Raji (cell line): ENCODE data around the gene C19orf67.

Experiments used
- POLR2A ChIP-seq: IDR thresholded peaks from 2 replicates; pipeline ENCODE4 v1.6.1; 2011; ENCODE audit warnings: low read depth, low read length, control low read depth; ENCODE audit not compliant: insufficient read depth

The C19orf67 gene

DNA sequence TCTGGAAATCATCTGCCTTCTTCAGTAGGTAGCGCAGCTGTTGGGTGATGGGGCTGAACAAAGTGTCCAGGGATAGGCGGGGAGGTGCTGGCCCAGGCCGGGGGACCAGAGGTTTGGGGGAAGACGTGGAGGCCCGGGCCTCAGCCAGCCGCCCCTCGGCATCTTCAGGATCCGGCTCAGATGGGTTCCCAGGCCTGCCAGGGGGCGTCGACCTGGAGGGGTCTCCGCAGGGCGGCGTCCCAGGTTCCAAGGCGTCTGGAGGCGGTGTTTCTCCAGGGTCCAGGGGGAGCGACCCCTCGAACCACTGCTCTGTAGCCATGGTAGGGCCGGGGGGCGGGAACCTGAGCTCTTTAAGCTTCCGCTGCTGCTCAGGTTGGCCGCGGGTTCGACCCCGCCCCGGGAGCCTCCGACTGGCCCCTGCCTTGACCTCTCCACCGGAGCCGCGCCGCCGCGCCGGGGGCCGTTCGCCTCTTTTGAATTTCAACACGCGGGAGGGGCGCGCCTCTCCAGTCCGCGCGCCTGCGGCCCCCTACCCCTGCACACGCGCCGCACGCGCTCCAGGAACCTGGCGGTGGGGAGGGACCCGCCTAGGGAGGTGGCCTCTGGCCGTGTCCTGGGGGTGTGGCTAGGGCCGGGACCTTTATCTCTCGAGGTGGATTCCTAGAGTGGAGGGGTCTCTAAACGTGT lies at the start of gene C19orf67:
Gene C19orf67, minus strand, starts transcription at position 475 of the 687 bp plus-strand sequence. Its CDS starts 156 bp downstream, at position 319.
- TF ChIP-seq POLR2A = no peak

DNA sequence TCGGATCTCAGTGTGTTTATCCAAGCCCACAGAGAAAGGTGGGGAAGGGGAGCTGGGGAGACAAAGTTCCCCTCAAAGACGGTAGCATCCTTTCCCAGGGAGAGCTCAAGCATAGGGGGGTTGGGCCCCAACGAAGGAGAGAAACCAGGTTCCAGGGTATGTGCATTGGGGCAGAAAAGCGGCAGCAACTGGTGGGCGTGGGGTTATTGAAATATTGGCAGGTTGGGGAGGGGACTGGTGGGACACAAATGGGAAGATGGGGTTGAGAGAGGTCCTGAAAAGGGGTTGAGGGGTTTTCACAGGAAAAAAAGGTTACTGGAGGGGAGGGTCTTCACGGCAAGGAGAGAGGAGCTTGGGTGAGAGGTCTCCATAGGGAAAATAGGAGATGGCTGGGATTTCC lies 49.8 kb upstream of the C19orf67 start:
- no peak for TF ChIP-seq POLR2A

DNA sequence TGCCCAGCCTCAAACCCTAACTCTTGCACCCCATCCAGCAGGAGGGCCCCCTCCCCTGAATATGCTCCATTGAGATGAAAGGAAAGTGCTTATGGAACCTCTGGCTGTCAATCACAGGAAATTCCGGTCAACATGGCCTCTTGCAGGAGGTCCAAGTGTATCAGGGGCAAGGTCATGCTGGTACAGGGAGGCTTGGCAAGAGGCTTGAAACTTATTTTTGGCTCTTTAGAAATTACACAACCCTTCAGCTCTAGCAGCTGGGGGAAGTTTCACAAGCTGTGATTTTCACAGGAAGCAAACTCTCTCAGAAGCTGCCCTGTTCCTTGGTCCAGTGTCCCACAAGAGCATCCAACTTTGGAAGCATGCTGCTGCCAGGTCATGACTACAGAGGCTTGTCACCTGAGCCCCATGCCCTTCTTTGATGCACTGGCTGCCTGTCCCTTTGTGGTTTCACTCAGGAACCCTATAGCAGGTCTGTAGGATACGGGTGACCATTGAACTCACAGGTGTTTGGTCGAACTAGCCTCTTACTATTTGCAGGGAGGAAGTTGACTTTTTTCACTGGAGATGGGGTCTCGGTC lies 42.4 kb upstream of the C19orf67 start:
- TF ChIP-seq POLR2A = no peak

DNA sequence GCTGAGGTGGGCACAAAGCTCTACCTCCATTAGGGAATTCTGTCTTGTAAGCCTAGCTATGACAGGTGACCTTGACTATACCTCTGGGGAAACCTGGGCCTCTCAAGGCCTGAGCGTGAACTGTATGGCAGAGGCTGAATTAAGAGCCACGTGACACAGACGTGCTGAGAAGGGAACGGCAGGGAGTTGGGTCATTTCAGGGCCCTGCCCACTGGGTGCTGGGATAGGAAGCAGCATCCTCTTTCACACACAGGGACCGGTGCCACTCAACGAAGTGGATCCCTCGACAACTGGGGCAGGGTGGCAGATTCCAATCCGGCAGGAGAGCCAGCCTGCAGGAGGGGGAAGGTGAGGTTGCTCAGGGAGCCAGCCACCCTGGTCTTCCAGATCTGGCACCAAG lies 41.6 kb upstream of the C19orf67 start:
- no peak for TF ChIP-seq POLR2A

GRCh38 chr19:14122924-14123323 lies 37.3 kb upstream of the C19orf67 start:
- no peak for TF ChIP-seq POLR2A

DNA sequence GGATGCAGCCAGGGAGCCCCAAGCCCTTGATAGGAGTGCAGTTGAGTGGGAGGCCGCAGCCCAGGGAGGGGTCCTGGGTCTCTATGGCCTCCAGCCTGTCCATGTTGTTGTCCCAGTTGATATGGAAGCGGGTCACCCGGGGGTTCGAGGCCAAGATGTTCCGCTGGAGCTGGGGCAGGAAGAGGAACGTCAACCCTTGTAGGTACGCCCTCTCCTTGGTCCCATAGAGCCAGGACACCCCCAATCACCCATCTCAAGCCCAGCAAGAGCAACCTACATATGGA lies 34.9 kb upstream of the C19orf67 start:
- TF ChIP-seq POLR2A = no peak

DNA sequence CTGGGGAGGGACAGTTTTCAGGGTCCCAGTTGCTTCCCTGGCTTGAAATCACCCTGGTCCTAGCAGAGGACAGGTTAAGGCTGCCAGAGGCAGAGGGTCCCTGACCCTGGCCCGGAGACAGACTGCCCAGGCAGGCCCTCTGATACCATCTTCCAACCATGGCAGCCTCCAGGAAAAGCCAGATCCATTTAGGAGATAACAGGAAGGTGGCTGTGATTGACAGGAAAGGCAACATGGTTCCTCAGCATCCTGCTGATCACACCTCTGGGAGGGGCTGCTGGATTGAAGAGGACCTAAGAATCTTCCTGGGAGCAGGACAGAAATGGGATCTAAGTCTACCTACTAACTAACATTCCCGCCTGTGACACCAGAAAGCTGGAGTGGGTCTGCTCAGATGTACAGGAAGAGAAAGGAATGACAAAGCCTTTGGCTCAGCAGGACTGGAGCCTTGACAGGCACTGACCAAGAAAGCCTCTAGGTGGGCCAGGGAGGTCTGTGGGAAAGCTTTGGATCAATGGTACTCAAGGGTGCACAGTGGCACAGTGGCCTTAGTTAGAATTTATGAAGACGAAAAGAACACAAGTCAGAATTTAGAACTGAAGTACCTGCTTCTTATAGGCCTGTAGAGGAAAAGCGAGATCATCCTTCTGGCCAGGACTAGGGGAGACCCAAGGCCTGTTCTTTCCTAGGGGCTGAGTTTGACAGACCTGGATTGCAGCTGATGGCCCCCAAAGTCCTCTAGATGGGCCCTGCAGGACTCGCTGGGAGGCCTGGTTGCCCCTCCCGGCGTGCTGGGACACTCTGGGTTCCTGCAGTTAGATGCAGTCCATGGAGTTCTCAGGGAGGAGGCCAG lies 34.3 kb upstream of the C19orf67 start:
- TF ChIP-seq POLR2A = no peak

GRCh38 chr19:14119146-14119545 lies 33.6 kb upstream of the C19orf67 start:
- no peak for TF ChIP-seq POLR2A

DNA sequence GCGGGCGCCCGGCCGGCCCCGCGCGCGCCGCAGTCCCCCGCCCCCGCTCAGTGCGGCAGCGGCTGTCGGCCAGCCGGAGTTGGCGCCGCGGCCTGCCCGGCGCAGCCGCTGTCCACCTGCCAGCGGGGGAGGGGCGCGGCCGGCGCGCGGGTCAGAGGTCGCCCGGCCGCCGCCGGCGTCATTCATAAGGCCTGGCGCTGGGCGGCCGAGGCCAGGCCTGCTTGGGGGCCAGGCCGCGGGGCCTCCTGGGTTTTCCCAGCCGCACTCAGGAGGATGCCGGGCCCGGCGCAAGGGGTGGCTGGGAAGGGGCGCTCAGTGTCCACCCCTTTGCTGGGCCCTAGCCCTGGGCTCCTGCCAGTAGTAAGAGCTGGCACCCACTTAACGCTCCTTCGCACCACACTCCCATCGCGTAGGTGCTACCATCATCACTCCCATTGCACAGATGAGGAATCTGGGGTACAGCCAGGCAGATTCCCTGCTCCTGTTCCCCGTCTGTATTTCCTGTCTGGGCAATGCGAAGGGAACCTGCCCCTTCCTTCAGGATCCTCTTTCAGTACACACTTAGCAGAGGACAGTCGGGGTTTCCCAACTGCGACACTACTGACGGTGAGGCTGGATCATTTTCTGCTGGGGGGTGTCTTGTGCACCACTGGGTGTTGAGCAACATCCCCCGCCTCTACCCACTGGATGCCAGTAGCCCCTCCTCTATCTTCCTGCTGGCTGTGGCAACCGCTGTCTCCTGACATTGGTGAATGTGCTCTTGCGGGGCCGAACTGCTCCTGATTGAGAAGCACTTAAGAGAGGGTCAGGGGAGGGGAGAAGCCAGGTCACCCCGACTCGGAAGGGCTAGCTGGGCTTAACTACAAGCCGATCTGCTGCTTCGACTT lies 32.8 kb upstream of the C19orf67 start:
- no peak for TF ChIP-seq POLR2A

GRCh38 chr19:14117668-14118164 lies 32.1 kb upstream of the C19orf67 start, which contains the start of gene PRKACA:
TSS of gene PRKACA (minus strand) at chr19:14117762. CDS start at chr19:14117547, 215 bp downstream.
- TF ChIP-seq POLR2A = peak; percentile 40; the same call in 1 of the 2 replicates

GRCh38 chr19:14116918-14117578 lies 31.5 kb upstream of the C19orf67 start:
- TF ChIP-seq POLR2A = no peak

DNA sequence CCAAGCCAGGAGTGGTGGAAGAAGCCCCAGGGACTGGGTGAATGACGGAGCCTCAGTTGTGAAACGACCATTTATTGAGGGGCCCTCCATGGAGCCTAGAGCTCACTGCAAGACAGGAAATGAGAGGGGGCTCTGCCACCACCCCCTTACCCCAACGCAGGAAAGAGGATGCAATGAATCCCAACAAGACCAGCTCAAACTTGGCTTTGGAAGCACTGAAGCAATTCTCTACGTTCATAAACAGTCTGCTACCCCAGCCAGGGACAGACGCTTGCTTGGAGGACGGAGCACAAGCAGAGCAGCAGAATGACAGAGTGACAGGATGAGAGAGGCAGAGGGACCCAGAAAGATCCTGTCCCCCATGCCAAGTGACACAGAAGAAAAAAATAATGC lies 30.9 kb upstream of the C19orf67 start:
- no peak for TF ChIP-seq POLR2A

DNA sequence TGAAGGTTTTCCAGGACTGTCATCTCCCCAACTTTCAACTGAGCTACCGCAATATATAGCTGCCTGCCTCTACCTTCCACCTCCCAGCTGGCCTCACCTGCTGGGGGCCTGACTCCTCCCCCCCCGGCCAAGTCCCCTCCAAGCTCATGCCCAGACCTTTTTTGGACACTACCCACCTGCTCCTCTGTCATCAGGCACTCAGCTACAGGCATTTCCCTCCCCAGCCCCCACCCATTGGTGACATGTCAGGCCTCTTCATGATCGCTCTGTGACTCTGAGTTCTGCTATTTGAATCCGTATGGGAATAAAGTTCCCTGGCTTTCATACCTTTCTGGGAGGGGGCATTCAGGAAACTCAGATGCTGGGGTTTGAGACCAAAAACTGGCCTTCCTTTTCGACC lies 30.2 kb upstream of the C19orf67 start:
- no peak for TF ChIP-seq POLR2A

- TF ChIP-seq POLR2A = no peak
Measured at GRCh38 chr19:14114854-14115253, 29.3 kb upstream of the C19orf67 start.
